Stimulated activated CD8-positive, alpha-beta memory T cell treated with anti-CD3 and anti-CD28 coated beads, Interleukin-4, amount 100 ng/mL, for 4 hours (primary cell): ENCODE data around the gene STRADB.
"Not testable (repeated sequence)": the region's sequence is repeated elsewhere in the genome, so short reads cannot be mapped to it uniquely, and the experiment has no call there.

Experiments used
- DNase-seq, 2 donors: peaks; one replicate each; pipeline ENCODE4 v3.0.0-alpha.2; 2020; ENCODE audit warnings: low read depth in 2 of 2, low spot score in 1 of 2

STRADB gene

GRCh38 chr2:201429835-201430234, 21.7 kb upstream of the STRADB start:
- not testable (repeated sequence) for DNase-seq

- not testable (repeated sequence) for DNase-seq
Measured at GRCh38 chr2:201430322-201430721, 21.2 kb upstream of the STRADB start.

- no peak for DNase-seq
Measured at GRCh38 chr2:201430839-201431238, 20.7 kb upstream of the STRADB start.

GRCh38 chr2:201432038-201432620, 19.4 kb upstream of the STRADB start:
- DNase-seq = no peak

- DNase-seq = no peak
Measured at GRCh38 chr2:201432621-201433393, 18.7 kb upstream of the STRADB start.

- DNase-seq = no peak
Measured at GRCh38 chr2:201433394-201433995, 18.0 kb upstream of the STRADB start.

GRCh38 chr2:201436141-201436540, 15.4 kb upstream of the STRADB start:
- DNase-seq = no peak

GRCh38 chr2:201439336-201439922, 12.1 kb upstream of the STRADB start:
- DNase-seq = not testable (repeated sequence)

GRCh38 chr2:201440182-201440581, 11.4 kb upstream of the STRADB start:
- DNase-seq = no peak

- DNase-seq = no peak
Measured at GRCh38 chr2:201441409-201441808, 10.1 kb upstream of the STRADB start.

- DNase-seq = no peak
Measured at GRCh38 chr2:201444746-201445465, 6.6 kb upstream of the STRADB start.

- DNase-seq = no peak
Measured at GRCh38 chr2:201447086-201447485, 4.5 kb upstream of the STRADB start.

GRCh38 chr2:201448061-201448460, 3.5 kb upstream of the STRADB start:
- no peak for DNase-seq

- DNase-seq = no peak
Measured at GRCh38 chr2:201448701-201449100, 2.8 kb upstream of the STRADB start.

GRCh38 chr2:201450954-201451291, 617 bp upstream of the STRADB start:
- no peak for DNase-seq

GRCh38 chr2:201452058-201452921, 750 bp downstream of the STRADB start:
- no peak for DNase-seq

- DNase-seq = no peak
Measured at GRCh38 chr2:201452922-201453643, 1.5 kb downstream of the STRADB start.

- DNase-seq = no peak
Measured at GRCh38 chr2:201458381-201458780, 6.8 kb downstream of the STRADB start.

- no peak for DNase-seq
Measured at GRCh38 chr2:201460532-201460931, 9.0 kb downstream of the STRADB start.

GRCh38 chr2:201464547-201464946, 13.0 kb downstream of the STRADB start:
- DNase-seq = no peak
